SK-N-MC (cell line): Measurements from ENCODE around the gene TMEM163.
"Not testable (repeated sequence)": the region's sequence is repeated elsewhere in the genome, so short reads cannot be mapped to it uniquely, and the experiment has no call there.

Experiments used
- DNase-seq: peaks from one replicate; pipeline ENCODE4 v3.0.0-alpha.2; 2011; ENCODE audit warnings: low read depth, low spot score
- H3K27ac ChIP-seq: fragments of 200-600 bp; sonication (generic); 2 replicates; pipeline ENCODE4 v1.5.1; 2016; ENCODE audit warnings: mixed run types
- H3K36me3 ChIP-seq: fragments of 200-600 bp; sonication (generic); 2 replicates; pipeline ENCODE4 v1.6.1; 2017; ENCODE audit warnings: antibody characterized with exemption, low read length, mixed read lengths; ENCODE audit not compliant: insufficient read depth
- H3K4me3 ChIP-seq: fragments of 200-600 bp; sonication (generic); 2 replicates; pipeline ENCODE4 v1.5.1; 2016
- H3K9ac ChIP-seq: fragments of 200-600 bp; sonication (generic); 2 replicates; pipeline ENCODE4 v1.8.0; 2017; ENCODE audit warnings: mixed run types, mixed read lengths; ENCODE audit not compliant: insufficient read length
- H3K9me3 ChIP-seq: fragments of 200-600 bp; sonication (generic); 2 replicates; pipeline ENCODE4 v1.6.1; 2017; ENCODE audit warnings: low read depth, mild to moderate bottlenecking, antibody characterized with exemption, low read length, moderate library complexity, mixed read lengths
- EZH2 ChIP-seq: fragments of 200-600 bp; sonication (generic); IDR thresholded peaks from one replicate; pipeline ENCODE4 v1.6.1; 2017; ENCODE audit warnings: antibody characterized with exemption
- FOXP2 ChIP-seq: optimal IDR thresholded peaks from 2 replicates; pipeline ENCODE3; 2011; ENCODE audit warnings: mild to moderate bottlenecking, moderate library complexity; ENCODE audit not compliant: insufficient read depth; ENCODE audit errors: extremely low read length, control extremely low read depth
- POLR2AphosphoS5 ChIP-seq: IDR thresholded peaks from 2 replicates; pipeline ENCODE4 v1.6.1; 2012; ENCODE audit warnings: mild to moderate bottlenecking, low read depth, low read length, borderline replicate concordance

TMEM163 gene

GRCh38 chr2:134592377-134592776, 126.4 kb downstream of the TMEM163 start:
- no peak for DNase-seq
- Histone ChIP-seq H3K4me3 (no peak overlapping the region), H3K36me3 (no peaks in the 10 kb centered on the region), H3K27ac (no peak overlapping the region), H3K9ac (no peak overlapping the region), H3K9me3 (no peaks in the 10 kb centered on the region)
- TF ChIP-seq POLR2AphosphoS5: no peak
- TF ChIP-seq EZH2: no peak
- no peak for TF ChIP-seq FOXP2

- no peak for DNase-seq
- Histone ChIP-seq H3K36me3 (no peaks in the 10 kb centered on the region), H3K4me3 (no peak overlapping the region), H3K9ac (no peak overlapping the region), H3K27ac (no peak overlapping the region), H3K9me3 (no peaks in the 10 kb centered on the region)
- TF ChIP-seq EZH2: no peak
These were observed 127.3 kb downstream of the TMEM163 start for GRCh38 chr2:134591526-134591925.

GRCh38 chr2:134590679-134591078, 128.1 kb downstream of the TMEM163 start:
- Histone ChIP-seq H3K36me3 (no peaks in the 10 kb centered on the region), H3K9ac (no peak overlapping the region), H3K27ac (no peak overlapping the region), H3K9me3 (no peaks in the 10 kb centered on the region), H3K4me3 (no peak overlapping the region)
- no peak for DNase-seq
- TF ChIP-seq POLR2AphosphoS5 (no peak), EZH2 (no peak), FOXP2 (no peak)

GRCh38 chr2:134589171-134590083, 129.4 kb downstream of the TMEM163 start:
- not testable (repeated sequence) for H3K9ac ChIP-seq, H3K4me3 ChIP-seq, H3K36me3 ChIP-seq, H3K9me3 ChIP-seq, H3K27ac ChIP-seq, DNase-seq

- H3K9ac ChIP-seq: no peak overlapping the region
- no peak for DNase-seq
- H3K36me3 ChIP-seq: no peaks in the 10 kb centered on the region
- no peak for TF ChIP-seq FOXP2
- TF ChIP-seq EZH2: no peak
- TF ChIP-seq POLR2AphosphoS5: no peak
- H3K9me3 ChIP-seq: no peaks in the 10 kb centered on the region
- H3K27ac ChIP-seq: no peak overlapping the region
- no peak overlapping the region for H3K4me3 ChIP-seq
These were observed 130.2 kb downstream of the TMEM163 start for GRCh38 chr2:134588556-134588955.

- H3K27ac ChIP-seq: no peak overlapping the region
- TF ChIP-seq FOXP2 (no peak), POLR2AphosphoS5 (no peak), EZH2 (no peak)
- no peak for DNase-seq
These were observed 132.4 kb downstream of the TMEM163 start for GRCh38 chr2:134586326-134586965.

GRCh38 chr2:134583997-134584520, 134.7 kb downstream of the TMEM163 start:
- no peaks in the 10 kb centered on the region for H3K36me3 ChIP-seq
- TF ChIP-seq POLR2AphosphoS5 (no peak), EZH2 (no peak), FOXP2 (no peak)
- H3K4me3 ChIP-seq: no peak overlapping the region
- no peaks in the 10 kb centered on the region for H3K9me3 ChIP-seq
- no peak for DNase-seq
- H3K9ac ChIP-seq: no peak overlapping the region
- no peak overlapping the region for H3K27ac ChIP-seq

More at GRCh38 chr2:134586326-134586965, 132.4 kb downstream of the TMEM163 start:
- H3K36me3 ChIP-seq: no peaks in the 10 kb centered on the region
- H3K9ac ChIP-seq: no peak overlapping the region
- no peak overlapping the region for H3K4me3 ChIP-seq
- no peaks in the 10 kb centered on the region for H3K9me3 ChIP-seq

GRCh38 chr2:134583462-134583861, 135.3 kb downstream of the TMEM163 start:
- no peak for TF ChIP-seq POLR2AphosphoS5
- no peak for TF ChIP-seq FOXP2
- no peak for TF ChIP-seq EZH2
- H3K27ac ChIP-seq: no peak overlapping the region
- no peaks in the 10 kb centered on the region for H3K36me3 ChIP-seq
- DNase-seq: no peak
- no peaks in the 10 kb centered on the region for H3K9me3 ChIP-seq
- no peak overlapping the region for H3K9ac ChIP-seq
- H3K4me3 ChIP-seq: no peak overlapping the region

GRCh38 chr2:134582547-134582899, 136.3 kb downstream of the TMEM163 start:
- H3K36me3 ChIP-seq: no peaks in the 10 kb centered on the region

More at GRCh38 chr2:134582547-134582899, 136.3 kb downstream of the TMEM163 start:
- DNase-seq: no peak
- no peak overlapping the region for H3K4me3 ChIP-seq
- H3K9me3 ChIP-seq: no peaks in the 10 kb centered on the region
- no peak for TF ChIP-seq EZH2
- no peak for TF ChIP-seq POLR2AphosphoS5
- TF ChIP-seq FOXP2: no peak
- H3K27ac ChIP-seq: no peak overlapping the region
- H3K9ac ChIP-seq: no peak overlapping the region
